HFF-Myc (cell line): ENCODE results near the gene PI4KA.

ENCODE experiments used
- DNase-seq: peaks from one replicate; pipeline ENCODE4 v3.0.0-alpha.2; 2011; ENCODE audit warnings: low read depth; ENCODE audit errors: extremely low read depth
- H3K4me3 ChIP-seq: replicated peaks from 2 replicates; pipeline ENCODE4 v1.5.1; 2011; ENCODE audit warnings: low read depth, mild to moderate bottlenecking, control low read depth, low read length
- TF ChIP-seq, protein P1 (sequence below): IDR thresholded peaks from 2 replicates; pipeline ENCODE4 v1.5.1; 2012; ENCODE audit warnings: mild to moderate bottlenecking, low read depth, low read length, control low read depth; ENCODE audit errors: missing control alignments

The PI4KA gene

GRCh38 chr22:20748731-20749428, 109.7 kb downstream of the PI4KA start:
- TF ChIP-seq, protein P1, sequence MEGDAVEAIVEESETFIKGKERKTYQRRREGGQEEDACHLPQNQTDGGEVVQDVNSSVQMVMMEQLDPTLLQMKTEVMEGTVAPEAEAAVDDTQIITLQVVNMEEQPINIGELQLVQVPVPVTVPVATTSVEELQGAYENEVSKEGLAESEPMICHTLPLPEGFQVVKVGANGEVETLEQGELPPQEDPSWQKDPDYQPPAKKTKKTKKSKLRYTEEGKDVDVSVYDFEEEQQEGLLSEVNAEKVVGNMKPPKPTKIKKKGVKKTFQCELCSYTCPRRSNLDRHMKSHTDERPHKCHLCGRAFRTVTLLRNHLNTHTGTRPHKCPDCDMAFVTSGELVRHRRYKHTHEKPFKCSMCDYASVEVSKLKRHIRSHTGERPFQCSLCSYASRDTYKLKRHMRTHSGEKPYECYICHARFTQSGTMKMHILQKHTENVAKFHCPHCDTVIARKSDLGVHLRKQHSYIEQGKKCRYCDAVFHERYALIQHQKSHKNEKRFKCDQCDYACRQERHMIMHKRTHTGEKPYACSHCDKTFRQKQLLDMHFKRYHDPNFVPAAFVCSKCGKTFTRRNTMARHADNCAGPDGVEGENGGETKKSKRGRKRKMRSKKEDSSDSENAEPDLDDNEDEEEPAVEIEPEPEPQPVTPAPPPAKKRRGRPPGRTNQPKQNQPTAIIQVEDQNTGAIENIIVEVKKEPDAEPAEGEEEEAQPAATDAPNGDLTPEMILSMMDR = no peak
- H3K4me3 ChIP-seq = no peak overlapping the region
- no peak for DNase-seq

GRCh38 chr22:20748082-20748481, 110.5 kb downstream of the PI4KA start:
- no peak overlapping the region for H3K4me3 ChIP-seq
- TF ChIP-seq, protein P1 = no peak
- no peak for DNase-seq

- H3K4me3 ChIP-seq = no peak overlapping the region
These were observed 111.4 kb downstream of the PI4KA start for GRCh38 chr22:20747223-20747622.

DNA sequence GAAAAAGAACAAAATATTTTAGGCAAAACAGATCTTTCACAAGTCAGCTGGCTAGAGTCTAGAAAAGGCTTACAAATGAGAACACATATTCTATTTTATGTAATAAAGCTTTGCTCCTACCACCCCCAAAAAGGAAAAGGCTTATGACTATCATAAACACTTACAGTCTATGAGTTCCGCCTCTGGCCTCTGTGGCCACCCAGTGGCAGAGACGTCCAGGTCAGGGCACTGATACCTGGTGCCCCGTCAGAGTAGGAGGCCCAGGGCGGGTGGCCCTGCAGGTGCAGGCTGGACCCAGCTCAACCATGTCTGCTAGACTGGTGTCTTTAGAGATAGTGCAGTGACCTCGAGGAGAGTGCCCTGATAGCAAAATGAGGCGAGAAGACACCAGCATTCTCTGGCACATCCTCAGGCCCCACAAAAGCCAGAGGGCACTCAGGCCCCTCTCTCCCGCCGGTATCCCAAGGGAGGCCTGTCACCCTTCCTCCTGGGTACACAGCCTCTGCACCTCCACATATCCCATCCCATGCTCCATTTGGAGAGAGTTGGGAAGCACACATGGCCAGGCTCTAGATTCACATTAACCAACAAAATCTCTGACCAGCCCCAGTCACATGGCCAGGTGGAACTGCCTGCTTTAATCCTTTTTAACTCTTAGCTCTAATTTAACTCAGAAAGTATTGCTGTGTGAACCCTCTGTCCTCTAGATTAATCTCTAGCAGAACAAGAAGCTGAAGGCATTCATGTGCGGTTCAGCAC, 112.0 kb downstream of the PI4KA start:
- DNase-seq = no peak
- no peak overlapping the region for H3K4me3 ChIP-seq
- TF ChIP-seq, protein P1 = no peak

More at GRCh38 chr22:20747223-20747622, 111.4 kb downstream of the PI4KA start:
- DNase-seq = no peak
- TF ChIP-seq, protein P1 = no peak

DNA sequence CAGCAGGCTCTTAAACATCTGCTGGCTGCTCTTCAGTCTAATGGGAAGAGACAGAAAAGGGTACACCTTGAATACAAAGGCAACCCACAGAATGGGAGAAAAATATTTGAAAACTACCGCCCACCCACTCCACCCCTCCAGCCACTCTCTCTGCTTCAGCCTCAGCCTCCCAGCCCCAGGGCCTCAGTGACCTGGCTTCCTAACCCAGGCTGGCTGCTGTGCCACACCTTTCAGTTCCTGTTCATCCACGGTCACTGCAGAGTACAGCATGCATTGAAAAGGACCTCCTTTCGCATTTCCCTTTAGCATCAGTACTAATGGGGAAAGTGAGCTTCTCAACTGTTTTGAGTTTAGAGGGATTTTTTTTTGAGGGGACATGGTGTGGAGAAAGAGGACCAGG, 113.5 kb downstream of the PI4KA start:
- no peak overlapping the region for H3K4me3 ChIP-seq
- TF ChIP-seq, protein P1 = no peak
- no peak for DNase-seq

DNA sequence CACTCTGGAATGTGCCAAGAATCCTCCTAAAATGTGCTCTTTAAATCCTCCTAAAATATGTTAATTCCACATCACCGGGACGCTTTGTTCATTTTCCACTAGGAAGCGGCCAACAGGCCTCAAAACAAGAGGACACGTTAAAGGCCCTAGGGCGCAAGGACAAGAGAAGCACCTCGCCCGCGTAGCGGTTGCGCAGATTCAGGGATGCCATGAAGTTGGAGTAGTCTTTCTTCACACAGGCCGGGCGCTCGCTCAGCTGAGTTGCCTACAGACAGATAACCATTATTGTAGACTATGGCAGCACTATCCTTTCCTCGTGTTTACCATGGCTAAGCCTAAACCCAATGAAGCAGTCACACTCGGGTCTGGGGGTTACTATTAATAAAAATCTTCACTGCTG, 114.2 kb downstream of the PI4KA start:
- H3K4me3 ChIP-seq = no peak overlapping the region
- DNase-seq = no peak
- TF ChIP-seq, protein P1 = no peak

GRCh38 chr22:20742764-20743163, 115.8 kb downstream of the PI4KA start:
- TF ChIP-seq, protein P1 = no peak
- no peak for DNase-seq
- H3K4me3 ChIP-seq = no peak overlapping the region
